B cell (primary cell): ENCODE results near the gene SPRED2. TPM values are rescaled to one million over a fixed set of nuclear protein-coding genes. Genes with fewer than 3 reads are reported as not detected.

Experiments used
- ATAC-seq: fragments of 200-7000 bp; cut with Tn5 transposase; one replicate; pipeline ENCODE4 v1.10.0; 2021; ENCODE audit warnings: low read depth, mild to moderate bottlenecking, moderate number of reproducible peaks, moderate library complexity
- CTCF ChIA-PET: fragments of 350-600 bp; sonication (Branson Sonifier 250); formaldehyde crosslinking; loops from one replicate; lab custom pipeline; 2021; ENCODE audit warnings: antibody characterized with exemption, inconsistent platforms; lab: Charles Lee
- POLR2A ChIA-PET: fragments of 350-600 bp; sonication (Branson Sonifier 250); formaldehyde crosslinking; loops from one replicate; lab custom pipeline; 2021; ENCODE audit warnings: antibody characterized with exemption; lab: Charles Lee
- DNase-seq: peaks from one replicate; pipeline ENCODE4 v3.0.0; 2013
- H2AFZ ChIP-seq: 2 replicates; pipeline ENCODE4 v1.6.1; 2012; ENCODE audit warnings: mild to moderate bottlenecking, low read depth, low read length; ENCODE audit not compliant: insufficient read depth, poor library complexity, severe bottlenecking
- H3K27ac ChIP-seq, 2 donors: 1 replicate in 1 of 2; 2 replicates in 1 of 2; pipeline ENCODE4 v1.5.1; 2012 to 2013; ENCODE audit warnings: low read length in 2 of 2, mild to moderate bottlenecking in 2 of 2, moderate library complexity in 1 of 2
- H3K27me3 ChIP-seq, 4 experiments: fragments of 200-600 bp in 1 of 4; sonication (generic) in 1 of 4; replicated peaks in 1 of 4; 1 replicate in 2 of 4; 2 replicates in 2 of 4; pipeline versions ENCODE4 v1.6.1 to v1.7.0; 2013 to 2016; ENCODE audit warnings: low read length in 3 of 4, mild to moderate bottlenecking in 2 of 4, mixed read lengths in 1 of 4, moderate library complexity in 1 of 4; ENCODE audit not compliant: insufficient read depth in 4 of 4, control insufficient read depth in 3 of 4; ENCODE audit errors: control extremely low read depth in 1 of 4
- H3K36me3 ChIP-seq, 2 experiments: replicated peaks in 1 of 2; 1 replicate in 1 of 2; 2 replicates in 1 of 2; pipeline versions ENCODE4 v1.6.1 to v1.7.1; 2013; ENCODE audit warnings: low read length in 1 of 2; ENCODE audit not compliant: insufficient read depth in 2 of 2, control insufficient read depth in 1 of 2; ENCODE audit errors: control extremely low read depth in 1 of 2, extremely low read depth in 1 of 2
- H3K4me1 ChIP-seq, 2 donors: fragments of 200-600 bp in 1 of 2; sonication (generic) in 1 of 2; 1 replicate in 1 of 2; 2 replicates in 1 of 2; pipeline versions ENCODE4 v1.5.1 to v1.6.1; 2013 to 2017; ENCODE audit warnings: low read length in 2 of 2; ENCODE audit not compliant: control insufficient read depth in 2 of 2, insufficient read depth in 2 of 2
- H3K4me2 ChIP-seq: replicated peaks from 2 replicates; pipeline ENCODE3; 2012; ENCODE audit warnings: mild to moderate bottlenecking, low read depth, low read length; ENCODE audit not compliant: poor library complexity, severe bottlenecking
- H3K4me3 ChIP-seq, 5 experiments: fragments of 200-600 bp in 1 of 5; sonication (generic) in 1 of 5; 1 replicate in 3 of 5; 2 replicates in 2 of 5; pipeline versions ENCODE4 v1.5.1 to v1.7.0; 2011 to 2016; ENCODE audit warnings: low read length in 4 of 5, mild to moderate bottlenecking in 4 of 5, low read depth in 2 of 5, control low read depth in 1 of 5, moderate library complexity in 1 of 5; ENCODE audit not compliant: insufficient read depth in 1 of 5; ENCODE audit errors: control extremely low read depth in 1 of 5, extremely low read depth in 1 of 5
- H3K79me2 ChIP-seq: fragments of 200-600 bp; sonication (generic); one replicate; pipeline ENCODE4 v1.6.0; 2016; ENCODE audit warnings: low read length; ENCODE audit not compliant: control insufficient read depth, insufficient read depth
- H3K9ac ChIP-seq: fragments of 200-600 bp; sonication (generic); 2 replicates; pipeline ENCODE4 v1.6.1; 2017; ENCODE audit warnings: mild to moderate bottlenecking, low read length, moderate library complexity
- H3K9me3 ChIP-seq, 3 donors: one replicate each; pipeline versions ENCODE4 v1.6.1 to v1.7.1; 2013; ENCODE audit warnings: low read length in 2 of 3; ENCODE audit not compliant: control insufficient read depth in 2 of 3, insufficient read depth in 1 of 3; ENCODE audit errors: control extremely low read depth in 1 of 3
- H4K20me1 ChIP-seq: 2 replicates; pipeline ENCODE4 v1.6.0; 2012; ENCODE audit warnings: mild to moderate bottlenecking, low read length; ENCODE audit not compliant: insufficient read depth, control insufficient read depth, poor library complexity, severe bottlenecking
- H3K27ac Mint-ChIP-seq: one replicate; pipeline ENCODE4 v1.8.0; 2021; ENCODE audit warnings: mixed read lengths
- H3K27me3 Mint-ChIP-seq: one replicate; pipeline ENCODE4 v1.8.0; 2021; ENCODE audit warnings: mixed read lengths
- H3K4me1 Mint-ChIP-seq: one replicate; pipeline ENCODE4 v1.8.0; 2021; ENCODE audit warnings: mixed read lengths
- H3K4me3 Mint-ChIP-seq: one replicate; pipeline ENCODE4 v1.8.0; 2021; ENCODE audit warnings: mixed read lengths
- H3K9me3 Mint-ChIP-seq: one replicate; pipeline ENCODE4 v1.8.0; 2022; ENCODE audit warnings: mixed read lengths; ENCODE audit not compliant: insufficient read depth
- CTCF ChIP-seq: fragments of 200-600 bp; IDR thresholded peaks from one replicate; pipeline ENCODE4 v1.8.0; 2022; ENCODE audit warnings: antibody characterized with exemption, mild to moderate bottlenecking
- EZH2 ChIP-seq: IDR thresholded peaks from 2 replicates; pipeline ENCODE4 v1.6.1; 2012; ENCODE audit warnings: borderline replicate concordance, low read depth, mild to moderate bottlenecking, moderate library complexity, low read length; ENCODE audit not compliant: insufficient read depth, poor library complexity, severe bottlenecking
- WGBS: methylation state at CpG from one replicate; pipeline ENCODE4 v1.1.5; 2013; ENCODE audit warnings: missing lambda C conversion rate; ENCODE audit not compliant: insufficient coverage; 5-methylcytosine and 5-hydroxymethylcytosine counted together
- intact Hi-C: fragments of 100-400 bp; cut with micrococcal nuclease; formaldehyde crosslinking; loops from one replicate; pipeline ENCODE4 v1.10.0; 2022
- polyA plus RNA-seq: library from polyadenylated mRNA; depleted of rRNA; stranded (reverse); fragments of >200 nt; gene quantifications from 2 replicates; pipeline ENCODE4 v1.2.3, GENCODE V29; 2012
- total RNA-seq, 2 donors: library from RNA; stranded (reverse); fragments of 120-200 nt in 1 of 2; gene quantifications; 1 replicate in 1 of 2; 2 replicates in 1 of 2; pipeline versions ENCODE4 v1.2.3 to v1.2.4, GENCODE V29; 2013 to 2022

SPRED2 gene
- total and polyA plus RNA-seq, 2 donors (not counting 1 experiment from before 2014, with no cell fraction given), result 0.40 to 1.3 TPM

DNA sequence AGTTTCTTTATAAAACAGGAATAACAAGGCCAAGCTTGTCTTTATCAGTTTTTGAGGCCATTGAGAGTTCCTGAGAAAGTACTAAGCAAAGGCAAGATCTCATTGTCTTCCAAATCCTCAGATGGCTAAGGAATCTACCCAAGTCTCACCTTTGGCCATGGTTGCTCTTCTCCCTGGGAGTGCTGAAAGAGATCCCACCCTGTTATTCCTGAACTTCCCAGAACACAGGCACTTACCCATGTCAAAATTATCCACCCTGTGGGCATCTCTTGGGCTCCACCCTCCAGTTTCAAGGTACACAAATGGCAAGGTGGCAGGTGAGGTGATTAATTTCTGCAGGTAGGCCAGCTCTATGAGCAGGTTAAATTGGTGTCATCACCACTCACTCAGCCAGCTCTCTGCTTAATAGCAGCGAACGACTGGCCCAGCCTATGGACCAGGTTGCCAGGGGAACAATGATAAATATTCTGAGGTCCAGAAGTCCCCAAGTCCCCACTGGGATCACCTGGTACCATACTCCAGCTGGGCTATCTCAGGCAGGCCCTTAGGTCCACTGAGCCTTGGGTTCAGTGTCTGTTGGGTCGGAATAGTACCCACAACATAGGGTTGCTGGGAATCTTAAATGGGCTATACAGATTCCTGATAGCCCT, 2.3 kb upstream of the SPRED2 start:
- peak overlapping the region; percentile 62 for H3K4me3 Mint-ChIP-seq
- WGBS, result no CpG with 5 or more reads among the region's 3 CpGs

More for the DNA sequence above, 2.3 kb upstream of the SPRED2 start:
- H3K79me2 ChIP-seq, result no peaks in the 10 kb centered on the region
- no peaks in the 10 kb centered on the region for H3K36me3 ChIP-seq
- no peak for ATAC-seq
- ChIA-PET POLR2A (no interaction called here), CTCF (interaction anchor here (1.3 kb wide), 1 partner anchor 118 kb away, joined by 4 read pairs; no protein-coding TSS in a partner anchor)
- no peaks in the 10 kb centered on the region for H3K9me3 Mint-ChIP-seq
- TF ChIP-seq EZH2 (no peak), CTCF (no peak)
- H3K9me3 ChIP-seq, result peaks cover 0 to 15% (median 0%) of the 10 kb centered on the region in 3 donors
- peak overlapping the region; percentile 99 for H3K4me2 ChIP-seq
- peaks cover 39% of the 10 kb centered on the region for H3K27me3 Mint-ChIP-seq
- H3K27ac Mint-ChIP-seq, result no peak overlapping the region
- no peak for DNase-seq
- peak overlapping the region in 1 of 5 experiments; percentile 84 for H3K4me3 ChIP-seq
- H3K27me3 ChIP-seq, result peaks cover 0 to 55% (median 26%) of the 10 kb centered on the region in 4 experiments
- H4K20me1 ChIP-seq, result no peaks in the 10 kb centered on the region
- H3K4me1 ChIP-seq, result peaks cover 16 to 38% of the 10 kb centered on the region in 2 donors
- peaks cover 30% of the 10 kb centered on the region for H3K4me1 Mint-ChIP-seq
- H3K27ac ChIP-seq, result no peak overlapping the region
- intact Hi-C loops, result loop anchor here (5.0 to 10.0 kb wide), 3 partner anchors 167 to 1850 kb away; partner anchors contain the start of genes MDH1 and WDPCP
- H2AFZ ChIP-seq, result no peak overlapping the region
- H3K9ac ChIP-seq, result peak overlapping the region; percentile 81
